K562 (cell line): ENCODE data around the gene ZC3H6. TPM values are rescaled to one million over a fixed set of nuclear protein-coding genes. Genes with fewer than 3 reads are reported as not detected.

Experiments used
- ARHGAP35 ChIP-seq: fragments of 450-650 bp; IDR thresholded peaks from 2 replicates; pipeline ENCODE4 v1.6.1; 2018; ENCODE audit not compliant: partially characterized antibody
- CBFB ChIP-seq: sonication (generic); formaldehyde crosslinking; IDR thresholded peaks from 2 replicates; pipeline ENCODE4 v1.4.0; 2020; ENCODE audit warnings: mild to moderate bottlenecking, missing genetic modification reagents
- CEBPG ChIP-seq, 3 experiments: fragments of 200-800 bp in 1 of 3; sonication (Bioruptor generic) in 1 of 3; sonication (generic) in 1 of 3; formaldehyde crosslinking in 1 of 3; IDR thresholded peaks in 2 of 3; conservative IDR thresholded peaks in 1 of 3; 2 replicates each; pipeline versions ENCODE4 v1.6.1 to v1.8.0; 2016 to 2022; ENCODE audit warnings: missing compliant biosample characterization in 2 of 3, missing genetic modification characterization in 2 of 3, mild to moderate bottlenecking in 1 of 3, missing genetic modification reagents in 1 of 3
- CGGBP1 ChIP-seq: fragments of 250-450 bp; sonication (Bioruptor Pico); IDR thresholded peaks from 2 replicates; pipeline ENCODE4 v1.9.0; 2021; ENCODE audit warnings: mild to moderate bottlenecking
- CUX1 ChIP-seq: fragments of 200-800 bp; sonication (Bioruptor generic); IDR thresholded peaks from 2 replicates; pipeline ENCODE4 v1.6.1; 2016; ENCODE audit warnings: missing genetic modification characterization, missing compliant biosample characterization
- DACH1 ChIP-seq: fragments of 450-650 bp; IDR thresholded peaks from 2 replicates; pipeline ENCODE4 v1.6.1; 2018; ENCODE audit not compliant: partially characterized antibody
- GTF2F1 ChIP-seq: IDR thresholded peaks from 2 replicates; pipeline ENCODE4 v1.6.1; 2011; ENCODE audit warnings: low read depth, low read length, improper control_type of control experiment
- HMGXB4 ChIP-seq: sonication (generic); formaldehyde crosslinking; IDR thresholded peaks from 2 replicates; pipeline ENCODE4 v1.8.1; 2023; ENCODE audit warnings: mild to moderate bottlenecking, missing genetic modification reagents
- KDM4B ChIP-seq, 2 experiments: fragments of 450-650 bp in 1 of 2; sonication (generic) in 1 of 2; IDR thresholded peaks; 2 replicates each; pipeline ENCODE4 v1.6.1; 2016 to 2017; ENCODE audit warnings: borderline replicate concordance in 2 of 2, antibody characterized with exemption in 1 of 2, low read depth in 1 of 2, mild to moderate bottlenecking in 1 of 2
- KLF1 ChIP-seq: fragments of 450-650 bp; IDR thresholded peaks from 2 replicates; pipeline ENCODE4 v1.6.1; 2016; ENCODE audit warnings: missing genetic modification characterization, missing compliant biosample characterization
- MTA2 ChIP-seq: fragments of 450-650 bp; IDR thresholded peaks from 2 replicates; pipeline ENCODE4 v1.6.1; 2016; ENCODE audit warnings: low read depth
- NELFE ChIP-seq: IDR thresholded peaks from 2 replicates; pipeline ENCODE4 v1.6.1; 2011; ENCODE audit warnings: mild to moderate bottlenecking; ENCODE audit not compliant: insufficient read depth, insufficient read length
- NEUROD1 ChIP-seq: fragments of 150-350 bp; IDR thresholded peaks from 2 replicates; pipeline ENCODE4 v1.6.1; 2014; ENCODE audit warnings: borderline replicate concordance, low read length, low read depth; ENCODE audit not compliant: partially characterized antibody
- NFYB ChIP-seq: IDR thresholded peaks from 2 replicates; pipeline ENCODE4 v1.6.1; 2011; ENCODE audit warnings: mild to moderate bottlenecking, moderate library complexity; ENCODE audit not compliant: insufficient read length; ENCODE audit errors: extremely low read depth
- NR2C2 ChIP-seq, 2 experiments: fragments of 200-800 bp in 1 of 2; sonication (Bioruptor generic) in 1 of 2; sonication (generic) in 1 of 2; formaldehyde crosslinking in 1 of 2; IDR thresholded peaks; 2 replicates each; pipeline versions ENCODE4 v1.6.1 to v1.8.0; 2016 to 2022; ENCODE audit warnings: mild to moderate bottlenecking in 1 of 2, missing compliant biosample characterization in 1 of 2, missing genetic modification characterization in 1 of 2, missing genetic modification reagents in 1 of 2
- PYGO2 ChIP-seq: fragments of 450-650 bp; IDR thresholded peaks from 2 replicates; pipeline ENCODE4 v1.6.1; 2016; ENCODE audit warnings: mild to moderate bottlenecking, missing genetic modification characterization, moderate library complexity, missing compliant biosample characterization
- SNRNP70 ChIP-seq: fragments of 200-400 bp; formaldehyde crosslinking; optimal IDR thresholded peaks from 2 replicates; pipeline ENCODE3; 2017; ENCODE audit warnings: low read depth, low read length
- ZNF280B ChIP-seq: fragments of 250-450 bp; sonication (Bioruptor Pico); IDR thresholded peaks from 2 replicates; pipeline ENCODE4 v1.5.1; 2021; ENCODE audit warnings: mild to moderate bottlenecking
- polyA plus RNA-seq, 8 experiments: library from polyadenylated mRNA; depleted of rRNA in 4 of 8; stranded (reverse) in 5 of 8; unstranded in 3 of 8; fragments of >200 nt; fragmentation: Nextera tagmentation in 2 of 8; fragmentation: Illumina TruSeq in 1 of 8; extraction: Ambion mirVana in 2 of 8; extraction: Trizol in 1 of 8; gene quantifications; 2 replicates each; pipeline versions ENCODE4 v1.2.1 to v1.2.3, GENCODE V29; 2011 to 2014; ENCODE audit warnings: inconsistent platforms in 1 of 8, missing spikeins in 1 of 8
- total RNA-seq, 7 experiments: library from RNA; depleted of rRNA in 6 of 7; stranded (reverse); fragments of >200 nt in 6 of 7; fragmentation: Illumina TruSeq in 2 of 7; extraction: Trizol in 2 of 7; gene quantifications; 2 replicates each; pipeline versions ENCODE4 v1.2.1 to v1.2.3, GENCODE V29; 2011 to 2021; ENCODE audit warnings: low replicate concordance in 1 of 7

The ZC3H6 gene
- total and polyA plus RNA-seq, 9 of the 15 experiments (the other 6 are each of a cell fraction or from before 2014, with no cell fraction given), result 0.45 to 1.9 (median 1.5) TPM

- TF ChIP-seq CUX1 (CRISPR knock-in tag), result no peak
- peak; percentile 55 for TF ChIP-seq NFYB
- TF ChIP-seq ARHGAP35, result no peak
- TF ChIP-seq MTA2, result peak; percentile 33; the same call in 1 of the 2 replicates
- TF ChIP-seq CGGBP1, result 0 out of 2 replicates have a peak, but pooled peaks have one; percentile 40
- TF ChIP-seq CBFB (CRISPR knock-in tag), result peak; percentile 44; the same call in 1 of the 2 replicates
- TF ChIP-seq KDM4B (IDR thresholded peaks at IDR 0.05; ENCODE audit: borderline replicate concordance in 2 of 2, low read depth in 1 of 2), result peak in 1 of 2 experiments; percentile 80; a peak in 1 of 4 replicates
- no peak for TF ChIP-seq NELFE
- peak; percentile 86 for TF ChIP-seq NEUROD1
- TF ChIP-seq ZNF280B (CRISPR knock-in tag), result no peak
- peak; percentile 84; the same call in 1 of the 2 replicates for TF ChIP-seq GTF2F1
- TF ChIP-seq DACH1, result no peak
- TF ChIP-seq CEBPG (CRISPR knock-in tag; IDR thresholded peaks at IDR 0.05), result peak; percentile 30; the same call in 1 of the 2 replicates
- no peak for TF ChIP-seq CEBPG (tag; conservative IDR thresholded peaks at IDR 0.05 in 1 of 2, IDR thresholded peaks at IDR 0.05 in 1 of 2)
- TF ChIP-seq SNRNP70, result no peak
- peak; percentile 81; the same call in 1 of the 2 replicates for TF ChIP-seq NR2C2 (CRISPR knock-in tag; IDR thresholded peaks at IDR 0.05)
- peak; percentile 93 for TF ChIP-seq NR2C2 (tag; IDR thresholded peaks at IDR 0.05)
- peak; percentile 69 for TF ChIP-seq KLF1 (tag)
- peak; percentile 66; the same call in 1 of the 2 replicates for TF ChIP-seq HMGXB4 (CRISPR knock-in tag)
- no peak for TF ChIP-seq PYGO2 (tag)
These were observed at the start of gene ZC3H6 (continued) for GRCh38 chr2:112275311-112275886.
